Epithelial cell of esophagus (primary cell): ENCODE results near the gene CNGA4.
"Not testable (repeated sequence)": the region's sequence is repeated elsewhere in the genome, so short reads cannot be mapped to it uniquely, and the experiment has no call there.

Source experiments
- DNase-seq: peaks from one replicate; pipeline ENCODE4 v3.0.0; 2010; ENCODE audit warnings: low read depth
- H3K4me3 ChIP-seq: 2 replicates; pipeline ENCODE4 v1.5.1; 2011; ENCODE audit warnings: mild to moderate bottlenecking, low read length, control low read depth
- TF ChIP-seq, protein P1 (sequence below): IDR thresholded peaks from 2 replicates; pipeline ENCODE4 v1.5.1; 2011; ENCODE audit warnings: low read depth, mild to moderate bottlenecking, low read length, control low read depth, inconsistent platforms; ENCODE audit not compliant: insufficient read depth; ENCODE audit errors: missing control alignments

Gene CNGA4

DNA sequence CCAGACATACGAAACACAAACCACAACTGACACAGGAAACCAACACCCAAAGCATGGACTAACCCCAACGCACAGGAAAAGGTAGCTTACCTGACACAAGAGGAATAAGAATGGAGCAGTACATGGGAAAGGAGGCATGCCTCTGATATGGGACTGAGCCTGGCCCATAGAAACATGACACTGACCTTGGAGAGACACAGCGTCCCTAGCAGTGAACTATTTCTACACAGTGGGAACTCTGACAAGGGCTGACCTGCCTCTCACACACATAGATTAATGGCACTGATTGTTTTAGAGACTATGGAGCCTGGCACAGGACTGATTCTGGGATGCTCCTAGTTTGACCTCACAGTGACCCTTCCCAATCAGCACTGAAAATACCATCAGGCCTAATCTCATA, 32.7 kb downstream of the CNGA4 start:
- TF ChIP-seq, protein P1, sequence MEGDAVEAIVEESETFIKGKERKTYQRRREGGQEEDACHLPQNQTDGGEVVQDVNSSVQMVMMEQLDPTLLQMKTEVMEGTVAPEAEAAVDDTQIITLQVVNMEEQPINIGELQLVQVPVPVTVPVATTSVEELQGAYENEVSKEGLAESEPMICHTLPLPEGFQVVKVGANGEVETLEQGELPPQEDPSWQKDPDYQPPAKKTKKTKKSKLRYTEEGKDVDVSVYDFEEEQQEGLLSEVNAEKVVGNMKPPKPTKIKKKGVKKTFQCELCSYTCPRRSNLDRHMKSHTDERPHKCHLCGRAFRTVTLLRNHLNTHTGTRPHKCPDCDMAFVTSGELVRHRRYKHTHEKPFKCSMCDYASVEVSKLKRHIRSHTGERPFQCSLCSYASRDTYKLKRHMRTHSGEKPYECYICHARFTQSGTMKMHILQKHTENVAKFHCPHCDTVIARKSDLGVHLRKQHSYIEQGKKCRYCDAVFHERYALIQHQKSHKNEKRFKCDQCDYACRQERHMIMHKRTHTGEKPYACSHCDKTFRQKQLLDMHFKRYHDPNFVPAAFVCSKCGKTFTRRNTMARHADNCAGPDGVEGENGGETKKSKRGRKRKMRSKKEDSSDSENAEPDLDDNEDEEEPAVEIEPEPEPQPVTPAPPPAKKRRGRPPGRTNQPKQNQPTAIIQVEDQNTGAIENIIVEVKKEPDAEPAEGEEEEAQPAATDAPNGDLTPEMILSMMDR = no peak
- no peak for DNase-seq
- no peak overlapping the region for H3K4me3 ChIP-seq

DNA sequence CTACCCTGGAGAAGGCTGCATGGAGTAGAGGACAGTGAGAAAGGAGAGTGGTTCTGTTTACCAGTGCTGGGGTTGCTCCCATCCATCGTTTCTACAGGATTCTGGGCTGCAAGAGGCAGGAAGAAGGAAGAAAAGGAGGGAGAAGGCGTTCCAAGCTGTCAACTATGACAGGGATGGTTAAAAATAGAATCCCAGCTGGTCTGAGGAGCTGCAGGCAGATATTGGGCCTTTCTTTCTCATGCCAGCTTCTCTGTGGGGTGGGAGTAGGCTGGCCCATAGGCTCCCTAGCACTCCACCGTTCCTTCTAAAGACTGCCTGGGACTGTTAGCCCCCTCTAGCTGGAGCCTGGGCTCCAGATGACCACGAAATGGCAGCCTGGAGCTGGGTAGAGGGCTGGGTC, 34.3 kb downstream of the CNGA4 start:
- H3K4me3 ChIP-seq = no peak overlapping the region
- TF ChIP-seq, protein P1 = no peak
- DNase-seq = no peak

DNA sequence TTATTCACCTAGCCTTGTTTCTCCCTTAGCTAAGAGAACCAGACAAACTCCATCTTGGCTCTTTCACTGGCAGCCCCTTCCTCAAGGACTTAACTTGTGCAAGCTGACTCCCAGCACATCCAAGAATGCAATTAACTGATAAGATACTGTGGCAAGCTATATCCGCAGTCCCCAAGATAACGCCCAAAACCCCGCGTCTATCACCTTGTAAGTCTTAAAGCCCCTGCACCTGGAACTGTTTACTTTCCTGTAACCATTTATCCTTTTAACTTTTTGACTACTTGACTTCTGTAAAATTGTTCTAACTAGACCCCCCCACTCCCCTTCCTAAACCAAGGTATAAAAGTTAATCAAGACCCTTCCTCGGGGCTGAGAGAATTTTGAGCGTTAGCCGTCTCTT, 41.9 kb downstream of the CNGA4 start:
- not testable (repeated sequence) for H3K4me3 ChIP-seq, DNase-seq

DNA sequence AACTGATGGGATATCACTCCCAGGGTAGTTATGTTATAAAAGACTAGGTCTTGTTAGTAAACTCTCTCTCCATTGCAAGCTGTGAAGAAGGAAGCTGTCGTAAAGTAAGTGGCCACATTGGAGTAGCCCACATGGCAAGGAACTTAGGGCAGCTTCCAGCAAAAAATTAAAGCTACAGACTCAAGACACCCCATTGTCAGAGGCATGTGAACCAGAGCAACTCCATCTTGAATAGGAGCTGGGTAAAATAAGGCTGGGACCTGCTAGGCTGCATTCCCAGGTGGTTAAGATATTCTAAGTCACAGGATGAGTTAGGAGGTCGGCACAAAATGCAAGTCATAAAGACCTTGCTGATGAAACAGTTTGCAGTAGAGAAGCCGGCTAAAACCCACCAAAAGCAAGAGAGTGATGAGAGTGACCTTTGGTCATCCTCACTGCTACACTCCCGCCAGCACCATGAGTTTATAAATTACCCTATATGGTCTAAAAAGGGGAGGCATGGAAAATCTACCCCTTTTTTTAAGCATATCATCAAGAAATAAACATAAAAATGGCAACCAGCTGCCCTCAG, 44.6 kb downstream of the CNGA4 start:
- H3K4me3 ChIP-seq = no peak overlapping the region
- TF ChIP-seq, protein P1 = no peak
- no peak for DNase-seq

DNA sequence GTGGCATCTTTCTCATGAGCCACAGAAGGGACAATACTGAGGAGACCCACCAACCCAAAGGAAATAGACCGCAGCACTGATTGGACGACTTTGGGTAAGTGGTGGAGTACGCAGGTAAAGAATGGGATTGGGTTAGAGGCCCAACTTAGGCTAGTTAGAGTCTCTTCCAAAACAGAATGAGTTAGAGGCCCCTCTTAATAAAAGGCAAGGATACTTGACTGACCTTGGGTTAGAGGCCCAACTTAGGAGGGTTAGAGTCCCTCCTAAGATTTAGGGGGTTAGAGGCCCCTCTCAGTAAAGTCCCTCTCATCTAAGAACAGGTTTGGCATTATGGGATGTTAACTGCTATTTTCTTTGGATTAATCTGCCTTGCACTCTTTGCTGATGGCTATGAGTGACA, 45.4 kb downstream of the CNGA4 start:
- H3K4me3 ChIP-seq = no peak overlapping the region
- DNase-seq = no peak
- TF ChIP-seq, protein P1 = no peak

DNA sequence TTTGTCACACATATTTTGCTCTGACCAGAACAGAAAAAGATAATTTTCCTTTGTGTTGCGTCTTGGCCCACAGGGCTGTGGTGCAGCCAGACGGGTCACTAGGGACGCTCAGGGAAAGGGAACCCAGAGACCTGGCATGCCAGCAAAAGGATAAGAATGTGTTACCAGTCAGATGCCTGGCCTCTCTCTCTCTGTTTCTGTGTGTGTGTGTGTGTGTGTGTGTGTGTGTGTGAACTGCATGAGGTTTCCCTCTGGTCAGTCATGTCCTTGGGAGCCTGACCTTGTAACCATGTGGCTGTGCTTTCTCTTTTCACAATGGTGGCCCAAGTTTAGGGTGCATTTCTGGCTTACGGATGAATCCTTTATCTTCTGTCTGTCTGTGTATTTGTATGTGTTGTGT, 46.1 kb downstream of the CNGA4 start:
- no peak overlapping the region for H3K4me3 ChIP-seq
- DNase-seq = no peak
- TF ChIP-seq, protein P1 = no peak
